ENCODE measurements around the gene ZNF775. TPM values are rescaled to one million over a fixed set of nuclear protein-coding genes. Genes with fewer than 3 reads are reported as not detected.

ZNF775 gene
- total RNA-seq, 1 donor from 2014 or later, result 4.5 TPM

GRCh38 chr7:150408393-150409299 is 29.5 kb downstream of the ZNF775 start:
- Histone ChIP-seq H3K27ac (no peak overlapping the region), H3K4me1 (peaks cover 27% of the 10 kb centered on the region), H3K27me3 (ENCODE audit: low read depth) (no peaks in the 10 kb centered on the region), H3K9me3 (no peaks in the 10 kb centered on the region), H3K36me3 (peaks cover 14% of the 10 kb centered on the region), H3K4me3 (no peak overlapping the region)
- ATAC-seq (no peak), DNase-seq (no peak)
- no peak for TF ChIP-seq CTCF (IDR thresholded peaks at IDR 0.05)
- intact Hi-C loops (cut with DNase I), result no loop called here

GRCh38 chr7:150409300-150410030 is 30.3 kb downstream of the ZNF775 start:
- H3K27me3 ChIP-seq (ENCODE audit: low read depth), result no peaks in the 10 kb centered on the region
- H3K27ac ChIP-seq, result no peak overlapping the region
- TF ChIP-seq CTCF (IDR thresholded peaks at IDR 0.05), result no peak
- intact Hi-C loops (cut with DNase I), result no loop called here
- no peaks in the 10 kb centered on the region for H3K9me3 ChIP-seq
- no peak overlapping the region for H3K4me3 ChIP-seq
- no peak for ATAC-seq
- peaks cover 14% of the 10 kb centered on the region for H3K36me3 ChIP-seq
- DNase-seq, result no peak
- H3K4me1 ChIP-seq, result peaks cover 19% of the 10 kb centered on the region

GRCh38 chr7:150410131-150410530 is 31.0 kb downstream of the ZNF775 start:
- intact Hi-C loops (cut with DNase I), result no loop called here
- no peaks in the 10 kb centered on the region for H3K9me3 ChIP-seq
- no peak overlapping the region for H3K4me3 ChIP-seq
- peaks cover 16% of the 10 kb centered on the region for H3K4me1 ChIP-seq
- H3K27ac ChIP-seq, result no peak overlapping the region
- no peak for DNase-seq
- H3K27me3 ChIP-seq (ENCODE audit: low read depth), result no peaks in the 10 kb centered on the region
- no peak for TF ChIP-seq CTCF (IDR thresholded peaks at IDR 0.05)
- ATAC-seq, result no peak
- peaks cover 14% of the 10 kb centered on the region for H3K36me3 ChIP-seq

- H3K27me3 ChIP-seq (ENCODE audit: low read depth), result no peaks in the 10 kb centered on the region
- H3K4me3 ChIP-seq, result no peak overlapping the region
- intact Hi-C loops (cut with DNase I), result no loop called here
- H3K9me3 ChIP-seq, result no peaks in the 10 kb centered on the region
- peaks cover 15% of the 10 kb centered on the region for H3K4me1 ChIP-seq
- ATAC-seq (no peak), DNase-seq (no peak)
- peaks cover 14% of the 10 kb centered on the region for H3K36me3 ChIP-seq
- no peak overlapping the region for H3K27ac ChIP-seq
- no peak for TF ChIP-seq CTCF (IDR thresholded peaks at IDR 0.05)
Measured at GRCh38 chr7:150410680-150411346, 31.7 kb downstream of the ZNF775 start.

GRCh38 chr7:150411606-150412005 is 32.5 kb downstream of the ZNF775 start:
- ATAC-seq, result no peak
- Histone ChIP-seq H3K4me3 (no peak overlapping the region), H3K27ac (no peak overlapping the region), H3K4me1 (peaks cover 7% of the 10 kb centered on the region), H3K27me3 (ENCODE audit: low read depth) (no peaks in the 10 kb centered on the region), H3K9me3 (no peaks in the 10 kb centered on the region), H3K36me3 (peaks cover 14% of the 10 kb centered on the region)
- intact Hi-C loops (cut with DNase I), result no loop called here
- no peak for TF ChIP-seq CTCF (IDR thresholded peaks at IDR 0.05)
- no peak for DNase-seq
